RPMI7951 (cell line): ENCODE results near the gene PBRM1. TPM values are rescaled to one million over a fixed set of nuclear protein-coding genes. Genes with fewer than 3 reads are reported as not detected.

Source experiments
- DNase-seq: peaks from one replicate; pipeline ENCODE4 v3.0.0-alpha.2; 2012; ENCODE audit warnings: low read depth
- total RNA-seq: library from RNA; depleted of rRNA; stranded (reverse); fragments of >200 nt; shearing (Covaris generic); gene quantifications from 2 replicates; pipeline ENCODE4 v1.2.3, GENCODE V29; 2014

Gene PBRM1
- total RNA-seq, 1 experiment from 2014 or later, result 38.9 TPM

DNA sequence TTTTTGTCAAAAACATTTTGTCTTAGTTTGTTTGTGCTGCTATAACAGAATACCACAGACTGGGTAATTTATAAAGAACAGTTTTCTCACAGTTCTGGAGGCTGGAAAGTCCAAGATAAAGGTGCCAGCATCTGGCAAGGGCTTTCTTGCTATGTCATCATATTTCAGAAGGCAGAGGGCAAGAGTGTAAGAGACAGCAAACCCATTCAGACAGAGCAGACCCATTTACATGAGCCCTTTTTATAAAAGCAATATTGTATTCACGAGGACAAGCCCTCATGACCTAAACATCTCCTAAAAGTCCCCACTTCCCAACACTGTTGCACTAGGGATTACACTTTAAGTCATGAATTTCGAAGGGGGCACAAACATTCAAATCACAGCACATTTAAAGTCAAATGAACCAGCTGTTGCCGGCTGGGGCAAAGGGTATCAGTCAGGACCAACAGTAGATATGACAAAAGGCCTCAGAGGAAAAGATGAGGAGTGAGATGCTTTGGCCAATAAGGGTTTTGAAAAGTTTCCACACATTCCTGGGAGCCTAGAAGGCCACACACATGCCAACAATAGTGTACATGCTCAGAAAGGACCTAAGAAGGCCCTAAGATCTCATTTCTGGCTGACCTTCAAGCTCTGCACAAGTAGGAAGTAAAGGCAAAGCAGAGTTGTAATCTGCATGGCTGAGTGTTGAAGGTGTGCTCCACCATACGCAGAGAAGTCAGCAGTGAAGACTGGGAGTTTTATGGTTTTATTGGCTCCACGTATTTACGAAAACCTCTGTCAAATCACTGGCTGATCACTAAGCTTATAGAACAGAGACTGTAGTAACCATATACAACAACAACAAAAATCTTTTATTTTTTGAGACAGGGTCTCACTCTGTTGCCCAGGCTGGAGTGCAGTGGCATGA is 111.4 kb downstream of the PBRM1 start:
- no peak for DNase-seq

DNA sequence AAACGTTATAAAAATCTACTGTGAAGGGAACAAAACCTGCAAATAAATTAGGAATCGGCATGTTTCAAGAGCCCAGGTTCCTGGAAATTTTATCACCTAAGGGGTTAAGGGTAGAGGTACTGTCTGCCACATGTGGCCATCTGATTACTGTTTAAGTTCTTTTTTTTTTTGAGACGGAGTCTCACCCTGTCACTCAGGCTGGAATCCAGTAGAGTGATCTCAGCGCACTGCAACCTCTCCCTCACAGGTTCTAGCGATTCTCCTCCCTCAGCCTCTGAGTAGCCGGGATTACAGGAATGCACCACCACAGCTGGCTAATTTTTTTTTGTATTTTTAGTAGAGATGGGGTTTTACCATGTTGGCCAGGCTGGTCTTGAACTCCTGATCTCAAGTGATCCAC is 113.5 kb downstream of the PBRM1 start:
- no peak for DNase-seq

GRCh38 chr3:52570076-52570475 is 115.6 kb downstream of the PBRM1 start:
- DNase-seq, result no peak

- no peak for DNase-seq
Observed at GRCh38 chr3:52568069-52568468, 117.6 kb downstream of the PBRM1 start.

GRCh38 chr3:52563984-52564383 is 121.7 kb downstream of the PBRM1 start:
- no peak for DNase-seq

DNA sequence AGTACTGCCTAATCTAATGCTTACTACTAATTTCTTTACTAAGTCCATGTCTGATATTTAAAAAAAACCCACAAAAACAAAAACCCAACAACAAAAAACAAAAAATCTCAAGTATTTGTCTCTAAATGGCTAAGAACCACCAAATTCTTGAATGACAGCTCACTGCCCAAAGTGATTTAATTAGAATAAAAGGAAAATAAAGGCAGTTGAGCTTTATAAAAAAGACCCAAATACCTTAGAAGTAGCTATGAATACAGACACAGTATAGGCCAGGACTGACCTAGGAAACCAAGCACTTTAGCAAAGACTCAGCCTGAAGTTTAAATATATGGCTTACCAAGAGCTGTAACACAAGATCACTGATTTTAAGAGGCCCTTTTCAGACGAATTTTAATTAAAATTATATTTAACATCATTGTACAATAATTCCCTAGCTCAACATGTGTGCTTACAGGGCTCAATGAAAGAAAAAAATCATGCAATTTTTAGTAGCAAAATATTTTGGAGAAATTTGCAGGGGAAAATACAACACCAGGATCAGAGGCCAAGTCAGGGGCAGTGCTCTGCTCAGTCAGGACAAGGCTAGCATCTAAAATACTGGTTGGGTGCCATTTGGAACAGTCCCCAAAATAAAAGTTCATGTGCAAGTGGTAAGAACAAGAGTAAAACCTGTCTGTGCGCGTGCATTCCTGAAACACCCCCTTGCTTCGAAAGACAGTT is 124.5 kb downstream of the PBRM1 start:
- DNase-seq, result no peak

- no peak for DNase-seq
Observed at GRCh38 chr3:52558436-52558835, 127.3 kb downstream of the PBRM1 start.

DNA sequence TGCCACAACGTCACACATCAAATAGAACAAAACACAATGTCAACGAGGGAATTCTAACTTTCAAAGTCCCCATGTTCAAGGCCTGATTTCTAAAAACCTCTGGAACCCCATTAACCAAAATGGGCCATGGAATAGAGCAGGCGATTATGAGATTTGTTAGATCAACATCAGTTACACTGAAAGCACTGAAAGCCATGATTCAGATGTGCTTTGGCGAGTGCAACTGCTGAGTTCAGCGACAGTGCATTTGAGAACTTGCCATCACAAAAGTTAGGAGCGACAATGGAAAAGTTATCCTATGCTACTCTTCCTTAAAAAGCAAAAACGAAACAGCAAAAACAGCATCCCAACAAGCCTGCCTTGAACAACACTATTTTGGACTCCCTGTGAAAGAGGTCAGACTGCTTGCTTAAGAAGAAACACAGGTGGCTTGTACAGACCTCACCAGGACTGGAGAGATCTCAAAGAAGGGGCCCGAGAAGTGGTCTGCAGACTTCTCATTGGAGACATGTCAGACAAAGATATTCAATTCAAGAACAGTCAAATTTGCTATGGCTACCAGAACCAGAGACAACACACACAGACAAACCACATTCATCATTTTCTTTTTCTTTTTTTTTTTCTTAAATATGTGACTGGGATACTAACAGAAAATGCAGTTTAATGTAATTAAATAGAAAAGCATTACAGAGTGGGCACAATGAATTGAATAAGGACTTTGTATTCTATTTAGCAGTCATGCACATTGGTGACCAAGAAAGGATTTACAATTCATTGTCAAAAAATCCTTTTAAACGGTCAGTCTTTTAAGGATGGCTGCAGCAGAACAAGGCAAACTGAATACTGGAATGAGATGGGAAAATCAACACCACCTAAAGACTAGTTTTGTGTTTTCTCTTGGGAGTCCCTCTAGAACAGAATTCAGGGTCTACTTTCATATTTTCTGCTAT is 128.4 kb downstream of the PBRM1 start:
- DNase-seq, result no peak

GRCh38 chr3:52555056-52555455 is 130.7 kb downstream of the PBRM1 start:
- DNase-seq, result no peak

DNA sequence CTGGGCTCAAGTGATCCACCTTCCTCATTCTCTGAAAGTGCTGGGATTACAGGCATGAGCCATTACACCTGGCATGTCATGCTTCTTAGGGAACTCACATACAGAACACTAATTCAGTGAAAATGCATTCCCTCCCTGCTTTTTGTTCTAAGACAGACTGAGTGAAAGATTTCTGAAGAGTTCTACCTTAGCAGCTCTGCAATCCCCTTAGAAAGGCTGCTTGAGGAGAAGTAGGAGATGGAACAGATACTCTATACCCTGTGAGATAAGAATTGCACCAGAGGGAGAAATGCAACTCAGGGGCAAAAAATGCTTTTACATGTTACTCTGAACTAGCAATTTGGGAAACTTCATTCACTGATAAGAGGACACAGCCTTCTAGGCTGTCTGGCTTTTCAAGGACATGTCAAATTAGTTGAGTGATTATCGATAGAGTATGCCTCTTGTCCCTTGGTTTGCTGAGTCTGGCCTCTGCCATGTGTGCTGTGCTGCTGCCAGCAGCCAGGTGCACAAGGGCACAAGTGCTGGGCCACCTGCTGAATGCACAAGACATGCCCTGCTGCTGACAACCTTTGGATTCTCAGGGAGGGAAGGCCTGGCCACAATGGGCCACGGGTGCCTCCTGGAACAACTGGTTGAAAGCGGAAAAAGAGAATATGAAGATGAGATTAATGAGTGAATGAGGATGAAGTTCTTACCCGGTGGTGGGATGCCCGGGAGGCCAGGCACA is 131.5 kb downstream of the PBRM1 start:
- DNase-seq, result no peak

DNA sequence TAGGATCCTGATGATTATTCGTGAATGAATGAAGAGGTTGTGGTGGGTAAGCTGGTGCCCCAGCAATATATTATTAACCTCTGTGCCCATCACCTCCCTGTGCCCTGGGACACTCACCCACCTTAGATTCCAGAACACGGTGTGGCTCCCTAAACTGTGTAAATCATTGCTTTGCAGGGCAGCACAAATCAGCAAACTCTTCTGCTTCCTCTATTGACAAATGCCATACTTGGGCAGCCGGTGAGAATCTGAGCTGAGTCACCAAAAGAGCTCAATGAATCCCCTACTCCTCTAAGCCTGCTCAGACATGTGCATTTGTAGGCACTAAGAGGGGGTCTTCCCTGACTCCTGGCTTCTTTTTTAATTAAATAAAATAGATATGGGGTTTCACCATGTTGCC is 133.6 kb downstream of the PBRM1 start:
- no peak for DNase-seq

- DNase-seq, result no peak
Observed at GRCh38 chr3:52551118-52551517, 134.6 kb downstream of the PBRM1 start.

GRCh38 chr3:52547143-52547542 is 138.6 kb downstream of the PBRM1 start:
- no peak for DNase-seq

- no peak for DNase-seq
Observed at GRCh38 chr3:52546111-52546901, 139.4 kb downstream of the PBRM1 start.

GRCh38 chr3:52544937-52545336 is 140.8 kb downstream of the PBRM1 start:
- DNase-seq, result no peak

DNA sequence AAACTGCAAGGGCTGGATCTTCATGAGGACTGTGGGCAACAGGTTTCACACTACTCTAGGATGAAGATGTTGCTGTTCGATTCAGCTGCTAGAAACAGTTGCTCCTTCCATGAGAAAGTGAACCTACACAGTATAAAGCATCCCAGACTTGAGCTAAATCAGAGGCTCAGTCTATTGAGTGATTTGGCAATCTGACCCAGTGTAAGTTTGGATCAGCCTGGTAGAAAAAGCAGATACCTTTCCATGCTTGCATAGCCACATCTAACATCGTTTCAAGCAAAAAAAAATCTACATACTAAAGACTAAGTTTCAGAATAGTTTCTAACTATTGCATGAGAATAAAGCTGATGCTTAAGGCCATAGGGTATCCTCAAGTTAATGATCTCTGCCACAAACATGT is 144.7 kb downstream of the PBRM1 start:
- no peak for DNase-seq

DNA sequence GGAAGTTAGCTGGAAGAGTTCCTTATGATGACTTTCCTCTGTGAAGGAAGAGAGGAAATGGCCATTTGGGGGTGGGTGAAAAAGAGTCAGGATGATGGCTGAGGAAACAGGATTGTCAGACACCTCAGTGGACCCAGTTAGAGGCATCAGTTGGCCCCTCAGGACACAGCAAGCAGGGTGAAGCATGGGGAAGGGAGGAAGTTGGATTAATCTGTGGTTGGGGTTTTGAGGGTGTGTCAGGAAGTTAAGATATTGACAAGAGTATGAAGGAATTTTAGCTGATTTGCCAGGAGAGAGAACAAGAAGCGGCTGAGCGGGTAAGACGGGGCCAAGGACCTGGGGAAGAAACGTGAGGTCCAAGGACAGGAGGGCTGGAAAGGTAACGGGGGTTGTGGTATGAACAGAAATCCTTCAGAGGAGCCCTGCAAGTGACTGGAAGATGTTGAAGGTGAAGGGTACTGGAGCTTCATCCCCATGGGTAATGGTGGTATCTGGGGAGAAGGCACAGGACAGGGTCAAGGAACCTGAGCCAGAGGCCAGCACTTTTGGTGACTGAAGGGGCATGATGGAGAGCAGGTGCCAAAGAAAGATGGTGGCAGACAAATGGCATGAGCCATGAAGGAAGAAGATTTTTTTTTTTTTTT is 146.6 kb downstream of the PBRM1 start:
- DNase-seq, result no peak

- DNase-seq, result no peak
Observed at GRCh38 chr3:52537726-52538421, 147.8 kb downstream of the PBRM1 start.

- no peak for DNase-seq
Observed at GRCh38 chr3:52537165-52537620, 148.5 kb downstream of the PBRM1 start.
